NCI-H1436 treated with DMSO at 0.1 percent for 48 hours (cell line): ENCODE data around the gene PDE4D.

Experiments used
- DNase-seq: peaks from one replicate; lab custom pipeline; 2025; lab: John Stamatoyannopoulos, UW

The PDE4D gene

GRCh38 chr5:59208474-59208873 lies 685.1 kb downstream of the PDE4D start:
- no peak for DNase-seq

DNA sequence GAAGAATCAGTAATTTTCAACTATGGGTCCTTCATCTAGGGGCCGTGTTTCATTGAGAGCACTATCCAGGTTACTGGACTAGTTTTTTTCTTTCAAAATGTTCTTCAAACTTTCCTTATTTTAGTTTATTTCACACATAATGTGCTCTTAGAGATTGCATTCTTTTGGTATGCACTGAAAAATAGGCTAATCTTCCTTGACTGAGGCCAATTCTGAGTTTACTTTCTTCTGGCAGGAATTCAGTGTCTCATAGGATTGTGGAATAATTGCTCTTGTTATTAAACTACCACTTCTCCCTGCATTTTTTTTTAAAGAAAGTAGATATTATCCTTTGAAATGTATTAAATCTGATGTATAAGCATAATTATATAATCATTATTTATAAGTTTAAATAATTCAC lies 686.1 kb downstream of the PDE4D start:
- DNase-seq = no peak

GRCh38 chr5:59206132-59206581 lies 687.4 kb downstream of the PDE4D start:
- DNase-seq = no peak

DNA sequence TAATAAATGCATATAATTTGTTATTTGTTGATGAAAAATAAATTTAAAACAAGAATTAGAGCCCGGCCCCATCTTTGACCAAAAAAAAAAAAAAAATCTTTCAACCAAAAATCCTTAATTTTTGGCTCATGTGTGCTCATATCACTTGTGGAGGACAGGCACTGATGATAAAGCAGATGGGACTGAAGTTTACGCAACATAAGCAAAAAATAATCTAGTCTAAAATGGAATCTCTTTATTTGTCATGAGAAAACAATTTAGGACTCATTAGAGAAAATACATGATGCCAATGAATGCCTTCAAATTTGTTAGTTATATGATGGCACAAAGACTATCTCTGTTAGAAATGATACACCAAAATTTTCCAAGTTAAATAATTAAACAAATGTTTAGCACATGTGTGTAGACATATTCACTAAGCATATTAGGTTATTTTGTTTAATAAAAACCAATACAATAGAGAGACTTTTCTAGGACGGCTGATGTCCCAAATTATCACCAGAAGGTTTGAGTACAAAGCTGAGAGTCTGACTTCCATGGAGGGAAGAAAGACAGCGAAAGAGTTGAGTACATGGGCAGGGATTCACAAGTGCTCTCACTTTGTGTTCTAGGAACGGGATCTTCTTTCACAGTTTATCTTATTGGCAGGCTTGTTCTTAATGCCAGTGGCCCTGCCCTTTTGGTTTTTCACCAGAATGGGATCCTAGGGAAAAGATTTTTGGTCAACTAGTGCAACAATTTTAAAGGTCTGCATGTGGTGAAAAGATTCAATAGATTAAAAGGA lies 689.2 kb downstream of the PDE4D start:
- DNase-seq = no peak

DNA sequence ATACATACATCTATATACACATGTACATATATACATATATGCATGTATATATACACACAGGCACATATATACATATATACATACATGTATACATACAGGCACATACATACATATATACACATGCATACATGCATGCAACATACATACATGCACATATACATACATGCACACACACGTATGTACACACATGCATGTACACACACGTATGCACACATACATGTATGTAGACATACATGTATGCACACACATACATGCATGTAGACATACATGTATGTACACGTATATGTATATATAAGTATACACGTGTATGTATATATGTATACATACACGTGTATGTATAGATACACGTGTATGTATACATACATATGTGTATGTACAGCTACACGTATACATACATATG lies 693.7 kb downstream of the PDE4D start:
- no peak for DNase-seq

DNA sequence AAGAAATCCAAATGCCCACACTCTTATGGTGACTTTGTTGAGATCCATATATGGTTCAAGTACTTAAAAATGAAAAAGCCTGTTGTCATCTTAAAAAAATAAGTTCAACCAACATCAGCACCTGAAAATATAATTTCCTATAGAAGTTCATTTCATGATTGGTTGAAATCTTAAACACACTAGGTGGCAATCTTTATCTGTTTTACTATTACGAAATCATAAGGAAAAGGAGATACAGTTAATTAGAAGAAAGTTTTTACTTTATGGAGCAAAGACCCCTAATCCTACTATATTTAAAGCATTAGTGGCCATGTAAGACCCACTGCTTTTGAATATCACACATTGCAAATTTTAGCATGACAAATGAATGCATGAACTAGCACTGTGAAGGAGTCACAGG lies 694.7 kb downstream of the PDE4D start:
- DNase-seq = no peak

DNA sequence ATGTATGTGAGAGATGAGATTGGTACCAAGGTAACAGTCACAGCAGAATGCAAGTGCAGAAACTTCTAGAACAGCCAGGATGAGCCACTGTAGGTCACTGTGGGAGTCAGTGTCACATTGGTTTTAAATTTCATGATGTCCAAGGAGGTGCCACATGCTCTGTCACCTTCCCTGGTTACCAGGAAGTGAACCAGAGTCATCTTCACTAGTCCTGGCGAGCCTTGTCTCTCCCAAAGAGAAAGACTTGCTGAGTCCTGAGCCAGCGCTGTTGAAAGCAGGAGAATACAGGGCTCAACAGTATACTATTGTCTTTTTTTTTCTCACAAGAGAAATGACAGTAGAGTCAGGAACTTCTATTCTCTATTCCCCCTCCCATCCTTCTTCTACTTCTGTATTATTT lies 695.2 kb downstream of the PDE4D start:
- DNase-seq = no peak

DNA sequence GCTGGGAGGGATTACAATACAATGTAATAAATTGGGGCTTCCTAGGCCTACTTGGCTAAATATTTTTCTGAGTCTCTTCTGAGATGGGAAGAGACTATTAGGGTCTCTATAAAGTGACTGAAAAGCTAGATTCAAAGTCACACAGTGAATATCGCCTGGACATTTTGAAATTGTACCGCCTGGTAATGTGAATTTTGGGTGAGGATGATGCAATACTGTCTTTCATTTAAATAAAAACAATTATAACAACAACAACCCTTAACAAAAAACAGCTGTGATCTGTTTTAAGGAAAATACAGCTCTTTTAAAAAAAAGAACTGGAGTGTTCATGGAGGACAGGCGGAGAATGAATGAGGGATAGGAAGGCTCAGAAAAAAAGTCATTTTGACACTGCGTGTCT lies 695.6 kb downstream of the PDE4D start:
- DNase-seq = no peak

DNA sequence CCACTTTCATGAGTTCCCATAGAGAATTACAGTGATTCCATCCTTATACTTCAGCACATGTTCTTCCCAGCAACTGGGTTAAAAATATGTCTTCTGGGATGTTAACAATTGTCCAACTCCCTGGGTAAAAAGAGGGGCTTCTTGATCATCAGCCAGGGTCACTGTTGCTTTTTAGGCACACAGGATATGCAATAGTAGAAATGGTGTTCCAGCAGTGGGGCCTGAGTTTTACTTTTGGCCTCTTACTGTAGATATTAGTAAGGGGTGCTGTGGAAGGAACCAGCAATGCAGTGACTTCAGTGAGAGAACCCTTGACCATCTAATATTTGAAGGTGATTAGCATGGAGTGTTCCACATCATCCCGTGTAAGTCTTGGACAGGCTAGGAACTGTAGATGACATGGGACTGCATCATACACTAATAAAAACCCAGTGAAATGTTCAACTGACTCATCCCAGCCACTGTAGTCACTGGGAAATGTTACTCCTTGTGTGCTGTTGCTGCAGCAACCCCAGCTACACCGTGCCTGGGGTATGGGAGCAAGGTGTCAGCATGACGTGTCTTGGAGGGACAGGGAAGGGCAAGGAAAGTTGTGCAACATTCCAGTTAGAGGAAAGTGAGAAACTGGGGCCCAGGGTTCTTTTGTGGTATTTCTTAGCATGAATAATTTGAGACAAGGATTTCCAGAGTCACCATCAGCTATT lies 699.8 kb downstream of the PDE4D start:
- DNase-seq = no peak

DNA sequence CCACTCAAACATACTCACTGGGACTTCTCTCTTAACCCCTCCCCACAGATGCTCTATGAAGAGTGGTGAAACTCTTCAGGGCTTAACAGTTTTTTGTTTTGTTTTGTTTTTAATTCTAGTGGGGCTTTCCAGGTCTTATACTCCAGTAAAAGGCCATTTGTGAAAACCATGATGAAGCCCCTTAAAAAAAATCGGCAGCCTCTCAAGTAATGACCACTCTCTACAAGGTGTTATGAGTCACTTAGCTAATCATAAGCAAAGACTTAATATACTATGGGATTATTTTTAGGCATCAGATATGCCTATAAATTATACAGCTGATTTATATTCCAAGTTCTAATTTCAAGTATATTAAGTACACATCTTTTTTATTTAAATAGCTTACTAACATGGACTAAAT lies 702.8 kb downstream of the PDE4D start:
- DNase-seq = no peak

GRCh38 chr5:59189472-59190244 lies 703.9 kb downstream of the PDE4D start:
- no peak for DNase-seq

DNA sequence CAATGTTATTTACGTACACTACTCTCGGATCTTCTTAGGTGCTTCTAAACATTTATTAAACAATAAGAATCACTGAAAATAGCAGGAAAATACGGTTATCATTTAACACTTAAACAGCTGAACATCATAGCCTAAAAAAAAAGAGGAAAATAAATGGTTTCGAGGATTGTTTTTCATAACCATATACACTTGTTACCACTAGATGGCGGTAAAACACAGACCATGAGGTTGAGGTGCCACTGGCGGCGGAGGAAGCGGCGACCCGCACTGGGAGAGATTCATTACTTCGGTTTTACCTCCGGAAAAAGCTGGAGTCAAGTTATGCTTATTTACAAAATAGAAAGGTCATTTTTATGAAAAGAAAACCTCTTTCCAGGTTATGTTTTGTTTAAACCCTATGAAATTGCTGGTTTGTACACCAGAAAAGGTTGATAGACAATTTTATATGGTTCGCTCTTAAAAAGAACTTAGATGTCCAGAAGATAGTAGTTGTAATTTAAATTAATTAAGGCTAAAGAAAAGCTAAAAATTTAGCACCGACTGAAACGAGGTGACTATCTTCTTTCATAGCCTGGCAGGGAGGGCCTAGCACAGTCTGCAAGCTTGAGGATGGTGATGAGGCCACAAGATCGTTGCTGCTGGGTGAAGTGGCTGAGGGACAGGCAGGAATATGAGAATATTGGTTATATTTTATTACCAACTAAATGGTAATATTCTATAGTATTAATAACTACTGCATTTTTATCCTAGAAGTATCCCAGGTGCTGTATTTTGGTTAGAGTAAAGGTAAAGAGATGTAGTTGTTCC lies 704.9 kb downstream of the PDE4D start:
- peak; percentile 34 for DNase-seq

GRCh38 chr5:59187857-59188256 lies 705.7 kb downstream of the PDE4D start:
- DNase-seq = no peak

DNA sequence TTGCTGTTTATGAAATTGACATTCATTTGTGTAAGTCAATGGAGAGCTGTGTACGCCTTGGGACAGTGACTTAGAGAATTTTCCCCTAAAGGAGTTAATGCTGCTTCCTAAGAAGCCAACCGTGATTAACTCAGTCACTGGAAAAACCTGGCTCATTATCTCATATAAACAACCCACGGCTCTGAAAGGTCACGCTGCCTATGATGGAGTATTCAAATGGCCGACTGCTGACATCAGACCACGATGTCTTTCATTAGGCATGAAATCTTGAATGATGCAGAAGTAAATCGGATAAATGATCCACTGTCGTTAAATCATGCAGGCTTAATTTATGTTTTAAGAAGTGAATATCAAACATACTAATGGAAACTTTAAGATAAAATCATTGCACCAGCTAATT lies 706.9 kb downstream of the PDE4D start:
- no peak for DNase-seq

DNA sequence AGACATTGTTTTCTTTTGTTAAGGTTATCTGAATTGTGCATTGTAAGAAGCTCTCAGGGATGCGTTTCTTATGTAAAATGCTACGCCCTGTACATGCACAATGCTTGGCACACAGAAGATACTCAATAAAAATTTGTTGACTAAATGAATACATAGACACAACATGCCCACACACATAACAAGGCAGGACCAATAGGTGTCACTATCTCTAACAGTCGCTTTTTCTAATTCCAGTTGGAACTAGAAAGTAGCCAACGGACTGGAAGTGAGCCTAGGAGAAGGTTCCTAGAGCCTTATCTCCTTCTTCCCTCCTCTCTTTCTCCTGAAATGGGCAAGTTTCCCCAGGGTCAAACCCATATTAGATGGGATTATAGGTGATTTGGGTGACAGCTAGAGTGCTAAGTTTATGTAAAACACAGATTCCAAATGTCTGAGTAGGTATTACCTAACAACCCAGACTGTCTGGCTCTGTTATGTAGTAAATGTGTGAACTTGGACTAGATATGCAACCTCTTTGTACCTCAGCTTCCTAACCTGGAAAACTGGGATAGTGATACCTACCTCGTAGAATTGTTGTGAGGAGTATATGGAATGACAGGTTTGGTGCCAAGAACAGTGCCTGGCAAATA lies 707.7 kb downstream of the PDE4D start:
- DNase-seq = no peak

- DNase-seq = no peak
These were observed 708.8 kb downstream of the PDE4D start for GRCh38 chr5:59184769-59185168.

- no peak for DNase-seq
These were observed 710.8 kb downstream of the PDE4D start for GRCh38 chr5:59182760-59183159.

DNA sequence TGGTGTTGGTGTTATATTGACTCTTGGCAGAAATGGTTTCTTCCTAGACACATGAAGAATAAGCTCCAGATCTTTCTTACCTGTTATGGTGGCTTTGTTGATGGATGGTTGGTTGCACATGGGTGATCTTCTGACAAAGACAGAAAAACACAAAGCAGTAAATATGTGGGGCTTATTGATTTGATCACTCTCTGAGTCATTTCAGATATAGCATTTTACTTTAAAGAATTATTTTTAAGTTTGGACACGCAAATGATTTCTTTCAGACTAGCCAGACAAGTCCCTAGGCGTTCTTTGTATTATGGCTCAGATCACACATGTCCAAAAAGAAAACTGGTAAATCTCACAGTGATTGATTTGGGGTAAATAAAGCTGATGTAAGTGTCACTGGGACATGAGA lies 713.0 kb downstream of the PDE4D start:
- no peak for DNase-seq

DNA sequence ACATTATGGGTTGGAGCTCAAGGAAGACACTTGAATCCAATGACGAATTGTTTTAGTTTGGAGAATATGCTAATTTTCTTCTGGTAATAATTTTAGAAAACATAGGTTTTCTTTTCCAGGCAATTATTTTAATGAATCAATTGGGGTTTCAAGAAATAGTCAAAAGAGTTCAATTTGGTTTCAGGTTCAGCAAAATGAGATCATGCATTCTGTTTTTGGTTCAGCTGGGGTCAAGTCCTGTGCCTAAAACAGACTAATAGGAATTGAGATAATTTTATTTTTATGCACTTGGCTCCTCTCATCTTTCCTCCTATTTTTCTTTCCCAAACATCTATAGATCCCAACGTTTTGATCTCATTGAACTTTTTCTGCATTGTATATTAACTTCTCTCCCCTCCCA lies 713.8 kb downstream of the PDE4D start:
- no peak for DNase-seq

DNA sequence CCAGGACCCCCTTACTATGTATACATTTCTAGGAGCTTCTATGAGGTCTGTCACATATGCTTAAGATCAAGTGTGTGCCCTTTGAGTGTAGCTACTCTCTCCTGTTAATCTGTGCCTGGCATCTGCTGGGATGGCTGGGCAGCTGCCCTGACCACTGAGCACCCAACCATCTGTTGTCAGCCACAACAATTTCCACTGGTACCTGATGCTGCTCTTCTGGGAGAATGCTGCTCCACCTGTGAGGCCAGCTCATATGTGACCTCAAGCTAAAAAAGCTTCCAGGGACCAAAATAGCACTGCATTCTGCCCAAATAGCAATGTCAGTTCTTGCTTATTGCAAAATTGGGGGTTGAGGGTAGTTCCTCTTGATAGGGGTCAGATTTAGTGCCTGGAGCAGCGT lies 715.0 kb downstream of the PDE4D start:
- no peak for DNase-seq

- DNase-seq = no peak
These were observed 715.5 kb downstream of the PDE4D start for GRCh38 chr5:59178071-59178470.

- no peak for DNase-seq
These were observed 715.9 kb downstream of the PDE4D start for GRCh38 chr5:59177644-59178043.
